Common myeloid progenitor, CD34-positive (primary cell): ENCODE measurements around the gene STAC3.

Experiments used
- CTCF ChIA-PET: fragments of 350-600 bp; sonication (Branson Sonifier 250); formaldehyde crosslinking; loops from one replicate; lab custom pipeline; 2021; ENCODE audit warnings: antibody characterized with exemption; lab: Charles Lee
- POLR2A ChIA-PET: fragments of 350-600 bp; sonication (Branson Sonifier 250); formaldehyde crosslinking; loops from one replicate; lab custom pipeline; 2021; ENCODE audit warnings: antibody characterized with exemption; lab: Charles Lee
- DNase-seq, 3 donors: peaks; one replicate each; pipeline versions ENCODE4 v3.0.0 to v3.0.0-alpha.2; 2013
- H3K27ac ChIP-seq, 2 experiments: 1 replicate in 1 of 2; 2 replicates in 1 of 2; pipeline ENCODE4 v1.7.0; 2013; ENCODE audit warnings: inconsistent platforms in 2 of 2, low read length in 2 of 2, mild to moderate bottlenecking in 2 of 2, low read depth in 1 of 2, moderate library complexity in 1 of 2; ENCODE audit not compliant: severe bottlenecking in 2 of 2, insufficient read depth in 1 of 2, poor library complexity in 1 of 2
- H3K27me3 ChIP-seq, 5 experiments: replicated peaks in 2 of 5; 1 replicate in 3 of 5; 2 replicates in 2 of 5; pipeline versions ENCODE4 v1.6.1 to v1.7.0; 2013; ENCODE audit warnings: low read length in 4 of 5, mild to moderate bottlenecking in 2 of 5, moderate library complexity in 2 of 5, inconsistent platforms in 1 of 5; ENCODE audit not compliant: insufficient read depth in 5 of 5, control insufficient read depth in 4 of 5
- H3K36me3 ChIP-seq, 4 experiments: 1 replicate in 2 of 4; 2 replicates in 2 of 4; pipeline versions ENCODE4 v1.6.1 to v1.7.0; 2013; ENCODE audit warnings: low read length in 3 of 4, control low read depth in 1 of 4, mild to moderate bottlenecking in 1 of 4; ENCODE audit not compliant: control insufficient read depth in 4 of 4, insufficient read depth in 4 of 4
- H3K4me1 ChIP-seq, 4 experiments: 1 replicate in 3 of 4; 2 replicates in 1 of 4; pipeline versions ENCODE4 v1.6.1 to v1.7.1; 2013; ENCODE audit warnings: low read length in 3 of 4, mild to moderate bottlenecking in 3 of 4, control low read depth in 1 of 4, inconsistent platforms in 1 of 4, moderate library complexity in 1 of 4; ENCODE audit not compliant: control insufficient read depth in 4 of 4, insufficient read depth in 4 of 4; ENCODE audit errors: control extremely low read depth in 1 of 4
- H3K4me3 ChIP-seq, 7 experiments: 1 replicate in 4 of 7; 2 replicates in 3 of 7; pipeline versions ENCODE4 v1.5.1 to v1.7.0; 2013; ENCODE audit warnings: mild to moderate bottlenecking in 7 of 7, low read length in 6 of 7, moderate library complexity in 6 of 7, inconsistent platforms in 2 of 7, low read depth in 2 of 7, control low read depth in 1 of 7; ENCODE audit not compliant: insufficient read depth in 4 of 7, control insufficient read depth in 1 of 7; ENCODE audit errors: extremely low read depth in 1 of 7
- H3K9me3 ChIP-seq, 5 experiments: 1 replicate in 4 of 5; 2 replicates in 1 of 5; pipeline versions ENCODE4 v1.6.1 to v1.7.1; 2013; ENCODE audit warnings: low read length in 4 of 5, mild to moderate bottlenecking in 2 of 5, inconsistent platforms in 1 of 5, low read depth in 1 of 5, moderate library complexity in 1 of 5; ENCODE audit not compliant: control insufficient read depth in 4 of 5, insufficient read depth in 2 of 5; ENCODE audit errors: control extremely low read depth in 1 of 5
- WGBS: methylation state at CpG from one replicate; pipeline ENCODE4 v1.1.5; 2013; ENCODE audit not compliant: insufficient coverage; 5-methylcytosine and 5-hydroxymethylcytosine counted together

STAC3 gene

GRCh38 chr12:57211791-57212700, 38.9 kb downstream of the STAC3 start:
- no peak overlapping the region for H3K27ac ChIP-seq
- CTCF ChIA-PET = interaction anchor here (0.8 to 8.4 kb wide), 3 partner anchors 16 to 32 kb away, joined by 3 to 236 read pairs (median 170); partner anchors contain the start of genes SHMT2 and STAC3
- H3K4me3 ChIP-seq = no peak overlapping the region
- WGBS = 97% methylated on average over 20 of the region's 27 CpGs
- no peaks in the 10 kb centered on the region for H3K36me3 ChIP-seq
- H3K4me1 ChIP-seq = peaks cover 0 to 17% (median 11%) of the 10 kb centered on the region in 4 experiments
- no peak for DNase-seq
- no peaks in the 10 kb centered on the region for H3K9me3 ChIP-seq
- POLR2A ChIA-PET = interaction anchor here (0.6 kb wide), 1 partner anchor 66 kb away, joined by 8 read pairs; no protein-coding TSS in a partner anchor
- peaks cover 9 to 36% (median 26%) of the 10 kb centered on the region in 5 experiments for H3K27me3 ChIP-seq

- DNase-seq = no peak
- 95% methylated on average over 13 of the region's 16 CpGs for WGBS
- Histone ChIP-seq H3K27ac (no peak overlapping the region), H3K9me3 (no peaks in the 10 kb centered on the region), H3K4me3 (no peak overlapping the region), H3K36me3 (no peaks in the 10 kb centered on the region), H3K27me3 (peaks cover 9 to 28% (median 25%) of the 10 kb centered on the region in 5 experiments), H3K4me1 (peaks cover 0 to 10% (median 5%) of the 10 kb centered on the region in 4 experiments)
- CTCF ChIA-PET = interaction anchor here (6.7 to 8.4 kb wide), 2 partner anchors 17 to 33 kb away, joined by 170 to 236 read pairs; partner anchors contain the start of genes SHMT2 and STAC3
- POLR2A ChIA-PET = interaction anchor here (0.6 kb wide), 1 partner anchor 67 kb away, joined by 8 read pairs; no protein-coding TSS in a partner anchor
These were observed 39.9 kb downstream of the STAC3 start for GRCh38 chr12:57210926-57211692.

- Histone ChIP-seq H3K27ac (no peak overlapping the region), H3K9me3 (no peaks in the 10 kb centered on the region), H3K4me3 (no peak overlapping the region), H3K4me1 (peaks cover 0 to 4% (median under 1%) of the 10 kb centered on the region in 4 experiments), H3K36me3 (no peaks in the 10 kb centered on the region), H3K27me3 (peaks cover 9 to 22% (median 19%) of the 10 kb centered on the region in 5 experiments)
- ChIA-PET POLR2A (no interaction called here), CTCF (interaction anchor here (6.7 to 8.4 kb wide), 2 partner anchors 18 to 34 kb away, joined by 170 to 236 read pairs; partner anchors contain the start of genes SHMT2 and STAC3)
- WGBS = 91% methylated on average over 8 of the region's 15 CpGs
- no peak for DNase-seq
These were observed 40.5 kb downstream of the STAC3 start for GRCh38 chr12:57210461-57210860.

GRCh38 chr12:57209916-57210315, 41.1 kb downstream of the STAC3 start:
- no peaks in the 10 kb centered on the region for H3K36me3 ChIP-seq
- no peak for DNase-seq
- peaks cover 0 to 4% (median 0%) of the 10 kb centered on the region in 4 experiments for H3K4me1 ChIP-seq
- ChIA-PET POLR2A (no interaction called here), CTCF (interaction anchor here (6.7 kb wide), 1 partner anchor 34 kb away, joined by 236 read pairs; the partner anchor contains the start of gene STAC3)
- peaks cover 8 to 16% (median 14%) of the 10 kb centered on the region in 5 experiments for H3K27me3 ChIP-seq
- WGBS = 80% methylated on average over 8 of the region's 8 CpGs
- no peak overlapping the region for H3K4me3 ChIP-seq
- H3K27ac ChIP-seq = no peak overlapping the region
- H3K9me3 ChIP-seq = no peaks in the 10 kb centered on the region

GRCh38 chr12:57208631-57209282, 42.2 kb downstream of the STAC3 start:
- no peaks in the 10 kb centered on the region for H3K9me3 ChIP-seq
- H3K36me3 ChIP-seq = no peaks in the 10 kb centered on the region
- no peak overlapping the region for H3K27ac ChIP-seq
- CTCF ChIA-PET = interaction anchor here (0.8 to 2.4 kb wide), 2 partner anchors 31 to 35 kb away, joined by 3 to 10 read pairs; no protein-coding TSS in a partner anchor
- no peak overlapping the region for H3K4me3 ChIP-seq
- peaks cover 0 to 2% (median 0%) of the 10 kb centered on the region in 4 experiments for H3K4me1 ChIP-seq
- POLR2A ChIA-PET = no interaction called here
- 97% methylated on average over 21 of the region's 22 CpGs for WGBS
- no peak for DNase-seq
- peaks cover 2 to 5% (median 4%) of the 10 kb centered on the region in 5 experiments for H3K27me3 ChIP-seq

GRCh38 chr12:57207731-57208630, 43.0 kb downstream of the STAC3 start:
- Histone ChIP-seq H3K9me3 (no peaks in the 10 kb centered on the region), H3K27ac (no peak overlapping the region), H3K4me1 (no peaks in the 10 kb centered on the region), H3K4me3 (no peak overlapping the region), H3K36me3 (no peaks in the 10 kb centered on the region), H3K27me3 (no peaks in the 10 kb centered on the region)
- POLR2A ChIA-PET = no interaction called here
- WGBS = 95% methylated on average over 28 of the region's 29 CpGs
- DNase-seq = no peak
- CTCF ChIA-PET = interaction anchor here (1.2 to 2.4 kb wide), 2 partner anchors 11 to 32 kb away, joined by 3 to 10 read pairs; no protein-coding TSS in a partner anchor
